Mucosa of descending colon (tissue), 3 donors: ENCODE results near the gene NEK10. TPM values are rescaled to one million over a fixed set of nuclear protein-coding genes. Genes with fewer than 3 reads are reported as not detected.

Source experiments
- ATAC-seq: fragments of 200-7000 bp; cut with Tn5 transposase; one replicate; pipeline ENCODE4 v1.9.1; 2020; ENCODE audit warnings: mild to moderate bottlenecking, moderate library complexity
- DNase-seq, 3 donors: peaks; one replicate each; pipeline ENCODE4 v3.0.0-alpha.2; 2020
- H3K36me3 ChIP-seq: fragments of 200-600 bp; one replicate; pipeline ENCODE4 v1.8.0; 2021; ENCODE audit warnings: low read depth, mild to moderate bottlenecking
- H3K4me1 ChIP-seq: fragments of 200-600 bp; one replicate; pipeline ENCODE4 v1.8.0; 2021; ENCODE audit warnings: low read depth, mild to moderate bottlenecking
- H3K4me3 ChIP-seq: fragments of 200-600 bp; one replicate; pipeline ENCODE4 v1.8.0; 2021; ENCODE audit warnings: mild to moderate bottlenecking
- H3K9me3 ChIP-seq: fragments of 200-600 bp; one replicate; pipeline ENCODE4 v1.8.0; 2021; ENCODE audit warnings: mild to moderate bottlenecking
- CTCF ChIP-seq: fragments of 200-600 bp; IDR thresholded peaks from one replicate; pipeline ENCODE4 v1.8.0; 2022; ENCODE audit warnings: antibody characterized with exemption, mild to moderate bottlenecking
- intact Hi-C, 2 donors: fragments of 100-400 bp; cut with DNase I in 1 of 2; cut with micrococcal nuclease in 1 of 2; formaldehyde crosslinking; loops; one replicate each; pipeline versions ENCODE4 v1.11.0 to v1.11.1; 2022; cut with DNase I, micrococcal nuclease
- total RNA-seq, 3 donors: library from RNA; stranded (reverse); fragmentation: NEBNext Ultra II Directional in 2 of 3; extraction: Animal tissue kit (Norgen Biotek cat#: 25700) in 2 of 3; gene quantifications; one replicate each; pipeline versions ENCODE4 v1.2.1 to v1.2.4, GENCODE V29; 2021 to 2023
- donor health status: DM: no; HTN: no; CAD: no; lungs with moderate emphysema.
- donor health status: DM: no; HTN: no; CAD: no.
- donor health status: DM: no; HTN: yes; CAD: no.

NEK10 gene
- total RNA-seq, 3 donors from 2014 or later: 1.1 to 6.5 (median 1.4) TPM

DNA sequence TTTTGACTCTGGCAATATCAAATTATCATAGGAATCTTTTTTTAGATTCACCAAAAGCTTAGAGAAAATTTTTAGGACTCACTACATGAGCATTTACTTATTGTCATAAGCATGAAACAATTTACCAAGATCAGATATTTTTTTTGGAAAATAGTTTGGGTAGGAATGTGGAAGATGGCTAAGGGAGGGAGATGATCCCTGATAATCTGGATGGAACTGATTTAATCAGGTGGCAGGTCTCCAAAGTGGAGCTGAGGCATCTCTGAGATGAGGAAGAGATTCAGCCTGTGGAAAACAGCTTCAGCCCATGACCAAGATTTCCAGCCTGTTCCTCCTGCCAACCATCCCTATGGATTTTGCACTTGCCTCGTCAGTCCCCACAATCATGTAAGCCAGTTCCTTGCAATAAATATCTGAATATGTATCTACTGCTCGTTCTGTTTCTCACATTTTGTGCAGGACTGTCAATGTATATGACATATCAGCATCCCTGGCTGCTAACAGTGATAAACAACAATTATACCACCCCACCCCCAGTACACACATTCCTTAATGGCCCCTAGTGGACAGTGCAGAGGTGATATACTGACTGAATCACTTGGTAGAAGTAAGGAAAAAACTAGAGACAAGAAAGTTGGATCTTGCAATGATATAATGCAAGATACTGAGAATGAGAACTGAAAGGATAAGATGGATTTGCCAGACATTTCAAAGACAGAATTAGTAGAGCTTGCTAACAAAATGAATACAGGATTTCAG is 183.8 kb downstream of the NEK10 start:
- ATAC-seq: no peak
- Histone ChIP-seq H3K36me3 (no peaks in the 10 kb centered on the region), H3K4me3 (no peak overlapping the region), H3K9me3 (no peaks in the 10 kb centered on the region), H3K4me1 (no peaks in the 10 kb centered on the region)
- intact Hi-C loops: no loop called here
- DNase-seq: no peak
- no peak for TF ChIP-seq CTCF

GRCh38 chr3:27184261-27184660 is 184.9 kb downstream of the NEK10 start:
- DNase-seq (no peak), ATAC-seq (no peak)
- no peak for TF ChIP-seq CTCF
- no peak overlapping the region for H3K4me3 ChIP-seq
- no peaks in the 10 kb centered on the region for H3K36me3 ChIP-seq
- intact Hi-C loops: no loop called here
- no peaks in the 10 kb centered on the region for H3K4me1 ChIP-seq
- no peaks in the 10 kb centered on the region for H3K9me3 ChIP-seq

- DNase-seq (no peak), ATAC-seq (no peak)
- Histone ChIP-seq H3K9me3 (no peaks in the 10 kb centered on the region), H3K4me1 (no peaks in the 10 kb centered on the region), H3K36me3 (no peaks in the 10 kb centered on the region), H3K4me3 (no peak overlapping the region)
- TF ChIP-seq CTCF: no peak
- intact Hi-C loops: no loop called here
Measured at GRCh38 chr3:27176256-27176655, 192.9 kb downstream of the NEK10 start.

DNA sequence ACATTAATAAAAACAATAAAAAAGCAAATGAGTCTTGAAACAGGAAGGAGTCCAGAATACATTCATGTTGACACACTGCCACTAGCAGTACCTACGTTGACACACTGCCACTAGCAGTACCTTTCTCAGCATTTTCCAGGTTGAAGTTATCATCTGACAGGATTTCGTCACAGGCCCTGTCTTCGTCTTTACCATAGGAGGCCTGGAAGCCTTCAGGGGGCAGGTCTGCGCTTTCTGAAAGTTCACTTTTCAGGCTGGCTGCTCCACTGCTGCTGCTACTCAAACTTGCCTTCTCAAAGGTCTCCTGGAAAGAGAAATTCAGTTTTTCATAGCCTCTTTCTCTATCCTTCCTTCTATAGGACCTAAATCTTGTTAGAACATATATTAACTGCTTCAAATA is 194.7 kb downstream of the NEK10 start:
- Histone ChIP-seq H3K4me1 (no peaks in the 10 kb centered on the region), H3K36me3 (no peaks in the 10 kb centered on the region), H3K9me3 (no peaks in the 10 kb centered on the region), H3K4me3 (no peak overlapping the region)
- no peak for TF ChIP-seq CTCF
- no peak for DNase-seq
- intact Hi-C loops: no loop called here
- ATAC-seq: no peak

DNA sequence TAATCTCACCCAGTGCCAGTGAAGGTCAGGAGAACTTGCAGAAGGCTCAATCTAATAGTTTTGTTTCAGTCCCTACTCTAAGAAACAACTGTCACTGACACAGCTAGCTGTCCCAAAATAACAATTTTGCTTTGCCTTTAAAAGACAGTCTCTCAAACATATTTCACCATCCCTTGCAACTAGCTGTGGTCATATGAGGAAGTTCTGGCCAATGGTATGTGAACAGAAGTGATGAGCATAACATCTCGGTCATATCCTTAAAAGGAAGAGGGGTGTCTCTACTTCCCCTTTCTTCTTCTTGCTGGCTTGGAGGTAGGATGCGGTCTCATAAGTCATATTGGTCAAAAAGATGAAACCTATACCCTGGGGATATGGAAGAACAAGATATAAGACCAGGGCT is 198.1 kb downstream of the NEK10 start:
- H3K36me3 ChIP-seq: no peaks in the 10 kb centered on the region
- H3K9me3 ChIP-seq: no peaks in the 10 kb centered on the region
- intact Hi-C loops: no loop called here
- H3K4me3 ChIP-seq: no peak overlapping the region
- TF ChIP-seq CTCF: no peak
- ATAC-seq: no peak
- DNase-seq: no peak
- no peaks in the 10 kb centered on the region for H3K4me1 ChIP-seq

GRCh38 chr3:27166888-27167287 is 202.3 kb downstream of the NEK10 start:
- H3K4me3 ChIP-seq: no peak overlapping the region
- no peaks in the 10 kb centered on the region for H3K9me3 ChIP-seq
- ATAC-seq (no peak), DNase-seq (no peak)
- no peaks in the 10 kb centered on the region for H3K4me1 ChIP-seq
- TF ChIP-seq CTCF: no peak
- intact Hi-C loops: no loop called here
- H3K36me3 ChIP-seq: no peaks in the 10 kb centered on the region
